ENCODE data around the gene NOS1.
"Not testable (repeated sequence)": the region's sequence is repeated elsewhere in the genome, so short reads cannot be mapped to it uniquely, and the experiment has no call there.

The NOS1 gene

DNA sequence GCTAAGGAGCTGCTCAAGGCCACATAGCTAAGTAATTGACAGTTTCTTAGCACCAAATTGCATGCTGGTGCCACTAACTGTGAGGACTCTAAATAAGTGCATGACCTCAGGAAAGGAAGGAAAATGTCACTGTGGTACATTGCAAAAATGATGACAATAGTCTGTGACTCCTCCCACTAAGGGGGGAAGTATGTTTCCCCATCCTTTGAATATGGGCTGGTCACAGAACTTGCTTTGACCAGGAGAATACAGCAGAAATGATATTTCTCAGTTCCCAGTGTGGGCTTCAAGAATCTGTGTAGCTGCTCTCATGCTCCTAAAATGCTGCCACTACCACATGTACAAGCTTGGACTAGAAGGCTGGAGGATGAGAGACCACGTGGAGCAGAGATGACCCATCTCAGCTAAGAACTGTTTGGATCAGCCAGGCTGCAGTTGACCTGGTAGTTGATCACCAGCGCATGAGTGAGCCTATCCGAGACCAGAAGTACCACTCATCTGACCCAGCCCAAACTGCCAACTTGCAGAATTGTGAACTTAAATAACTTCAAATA lies 42.2 kb upstream of the NOS1 start:
- Histone ChIP-seq H3K27me3 (ENCODE audit: insufficient read depth, low read depth, severe bottlenecking) (no peaks in the 10 kb centered on the region), H3K27ac (no peak overlapping the region), H3K36me3 (no peaks in the 10 kb centered on the region), H3K4me3 (ENCODE audit: low read depth, low read length) (no peak overlapping the region), H3K9me3 (ENCODE audit: severe bottlenecking) (peaks cover 3% of the 10 kb centered on the region)
- TF ChIP-seq CTCF (IDR thresholded peaks at IDR 0.05; ENCODE audit: low read depth, low read length), result no peak
- no peak for DNase-seq

DNA sequence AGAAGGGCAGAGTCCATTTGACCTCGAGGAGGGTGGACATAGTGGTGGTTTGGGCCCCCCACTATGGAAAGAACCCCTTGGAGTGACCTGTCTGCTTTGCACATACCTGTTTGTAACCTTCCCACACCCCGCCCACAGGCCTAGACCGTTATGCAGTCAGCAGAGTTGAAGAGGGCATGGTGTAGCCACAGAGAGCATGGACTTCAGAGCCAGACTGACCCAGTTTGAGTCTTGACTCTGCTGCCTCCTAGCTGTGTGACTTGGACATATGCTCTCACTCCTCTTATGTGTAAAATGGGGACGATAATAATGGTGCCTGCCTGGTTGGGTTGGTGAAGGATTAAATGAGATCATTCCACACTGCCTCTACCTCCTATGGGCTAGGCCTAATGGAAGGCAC lies 40.9 kb upstream of the NOS1 start:
- TF ChIP-seq CTCF (IDR thresholded peaks at IDR 0.05; ENCODE audit: low read depth, low read length), result peak; percentile 54
- DNase-seq, result no peak
- H3K27ac ChIP-seq, result no peak overlapping the region
- H3K27me3 ChIP-seq (ENCODE audit: insufficient read depth, low read depth, severe bottlenecking), result no peaks in the 10 kb centered on the region
- peaks cover 3% of the 10 kb centered on the region for H3K9me3 ChIP-seq (ENCODE audit: severe bottlenecking)
- no peak overlapping the region for H3K4me3 ChIP-seq (ENCODE audit: low read depth, low read length)
- no peaks in the 10 kb centered on the region for H3K36me3 ChIP-seq

DNA sequence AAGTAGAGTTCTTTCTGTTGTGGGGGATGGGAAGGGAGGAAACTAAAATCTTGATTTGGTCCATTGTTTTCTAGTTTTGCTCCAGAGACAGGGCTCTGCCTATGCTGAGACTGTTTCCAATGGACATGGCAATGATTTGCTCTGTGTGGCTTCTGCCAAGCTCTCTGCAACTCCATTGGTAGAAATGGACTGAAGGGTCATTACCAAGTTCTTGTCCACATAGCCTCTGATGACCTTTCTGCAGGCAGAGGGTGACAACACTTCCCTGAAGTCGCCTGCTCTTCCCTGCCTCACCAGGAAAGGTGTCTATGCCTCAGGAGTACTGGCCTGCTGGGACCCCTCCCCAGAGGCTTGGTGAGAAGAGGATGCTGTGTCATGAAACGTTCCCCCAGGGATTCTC lies 39.5 kb upstream of the NOS1 start:
- Histone ChIP-seq H3K36me3 (no peaks in the 10 kb centered on the region), H3K27me3 (ENCODE audit: insufficient read depth, low read depth, severe bottlenecking) (no peaks in the 10 kb centered on the region), H3K4me3 (ENCODE audit: low read depth, low read length) (no peak overlapping the region), H3K27ac (no peak overlapping the region), H3K9me3 (ENCODE audit: severe bottlenecking) (peaks cover 3% of the 10 kb centered on the region)
- no peak for TF ChIP-seq CTCF (IDR thresholded peaks at IDR 0.05; ENCODE audit: low read depth, low read length)
- no peak for DNase-seq

DNA sequence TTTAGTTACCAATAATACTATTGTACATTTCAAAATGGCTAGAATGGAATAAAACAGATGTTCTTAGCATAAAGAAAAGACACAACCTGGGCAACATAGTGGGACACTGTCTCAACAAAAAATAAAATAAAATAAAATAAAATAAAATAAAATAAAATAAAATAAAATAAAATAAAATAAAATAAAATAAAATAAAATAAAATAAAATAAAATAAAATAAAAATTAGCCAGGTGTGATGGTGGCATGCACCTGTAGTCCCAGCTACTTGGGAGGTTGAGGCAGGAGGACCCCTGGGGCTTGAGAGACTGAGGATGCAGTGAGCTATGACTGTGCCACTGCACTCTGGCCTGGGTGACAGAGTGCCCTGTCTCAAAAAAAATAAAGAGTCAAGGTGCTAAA lies 37.1 kb upstream of the NOS1 start:
- not testable (repeated sequence) for H3K4me3 ChIP-seq (ENCODE audit: low read depth, low read length); H3K27ac ChIP-seq; H3K9me3 ChIP-seq (ENCODE audit: severe bottlenecking); H3K36me3 ChIP-seq; H3K27me3 ChIP-seq (ENCODE audit: insufficient read depth, low read depth, severe bottlenecking); DNase-seq

DNA sequence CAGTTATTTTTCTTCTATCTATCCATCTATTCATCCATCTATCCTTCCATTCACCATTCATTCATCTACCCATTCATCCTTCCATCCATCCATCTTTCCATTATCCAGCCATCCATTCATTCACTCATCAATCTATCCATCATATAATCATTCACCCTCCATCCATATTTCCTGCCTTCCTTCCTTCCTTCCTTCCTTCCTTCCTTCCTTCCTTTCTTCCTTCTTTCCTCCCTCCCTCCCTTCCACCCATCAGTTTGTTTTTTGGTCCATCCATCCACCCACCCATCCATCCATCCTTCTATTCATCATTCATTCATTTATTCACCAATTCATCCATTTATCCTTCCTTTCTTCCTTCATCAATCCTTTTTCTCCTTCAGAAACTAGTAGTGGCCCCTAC lies 34.3 kb upstream of the NOS1 start:
- no peaks in the 10 kb centered on the region for H3K27me3 ChIP-seq (ENCODE audit: insufficient read depth, low read depth, severe bottlenecking)
- no peaks in the 10 kb centered on the region for H3K9me3 ChIP-seq (ENCODE audit: severe bottlenecking)
- TF ChIP-seq CTCF (IDR thresholded peaks at IDR 0.05; ENCODE audit: low read depth, low read length), result no peak
- DNase-seq, result no peak
- H3K36me3 ChIP-seq, result no peaks in the 10 kb centered on the region
- no peak overlapping the region for H3K27ac ChIP-seq
- no peak overlapping the region for H3K4me3 ChIP-seq (ENCODE audit: low read depth, low read length)

DNA sequence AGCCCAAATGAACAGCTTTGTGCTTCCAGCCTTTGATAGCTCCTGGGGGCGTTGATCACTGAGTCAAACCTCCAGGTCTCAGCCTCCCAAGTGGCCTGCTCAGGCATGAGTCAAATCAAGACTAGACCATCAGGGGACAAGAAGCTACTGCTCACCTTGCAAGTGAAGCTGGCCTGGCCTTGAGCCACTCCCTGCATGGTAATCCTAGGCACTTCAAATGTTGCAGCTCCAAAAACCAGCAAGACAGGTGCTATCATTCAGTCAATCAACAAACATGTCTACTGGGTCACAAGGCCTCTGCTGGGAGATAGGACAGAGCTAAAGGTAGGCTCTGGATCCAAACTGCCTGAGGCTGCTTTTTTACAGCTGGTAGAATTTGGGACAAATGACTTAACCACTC lies 33.1 kb upstream of the NOS1 start:
- Histone ChIP-seq H3K9me3 (ENCODE audit: severe bottlenecking) (no peaks in the 10 kb centered on the region), H3K4me3 (ENCODE audit: low read depth, low read length) (no peak overlapping the region), H3K36me3 (no peaks in the 10 kb centered on the region), H3K27ac (no peak overlapping the region), H3K27me3 (ENCODE audit: insufficient read depth, low read depth, severe bottlenecking) (no peaks in the 10 kb centered on the region)
- TF ChIP-seq CTCF (IDR thresholded peaks at IDR 0.05; ENCODE audit: low read depth, low read length), result no peak
- no peak for DNase-seq
